HG02642 (cell line): Measurements from ENCODE around the gene NUCB1.
"Not testable (repeated sequence)": the region's sequence is repeated elsewhere in the genome, so short reads cannot be mapped to it uniquely, and the experiment has no call there.

Source experiments
- ATAC-seq: cut with Tn5 transposase; IDR thresholded peaks from one replicate; pipeline ENCODE4 v1.9.1; 2021; ENCODE audit warnings: mild to moderate bottlenecking; ENCODE audit not compliant: unreplicated experiment, poor library complexity

The NUCB1 gene

DNA sequence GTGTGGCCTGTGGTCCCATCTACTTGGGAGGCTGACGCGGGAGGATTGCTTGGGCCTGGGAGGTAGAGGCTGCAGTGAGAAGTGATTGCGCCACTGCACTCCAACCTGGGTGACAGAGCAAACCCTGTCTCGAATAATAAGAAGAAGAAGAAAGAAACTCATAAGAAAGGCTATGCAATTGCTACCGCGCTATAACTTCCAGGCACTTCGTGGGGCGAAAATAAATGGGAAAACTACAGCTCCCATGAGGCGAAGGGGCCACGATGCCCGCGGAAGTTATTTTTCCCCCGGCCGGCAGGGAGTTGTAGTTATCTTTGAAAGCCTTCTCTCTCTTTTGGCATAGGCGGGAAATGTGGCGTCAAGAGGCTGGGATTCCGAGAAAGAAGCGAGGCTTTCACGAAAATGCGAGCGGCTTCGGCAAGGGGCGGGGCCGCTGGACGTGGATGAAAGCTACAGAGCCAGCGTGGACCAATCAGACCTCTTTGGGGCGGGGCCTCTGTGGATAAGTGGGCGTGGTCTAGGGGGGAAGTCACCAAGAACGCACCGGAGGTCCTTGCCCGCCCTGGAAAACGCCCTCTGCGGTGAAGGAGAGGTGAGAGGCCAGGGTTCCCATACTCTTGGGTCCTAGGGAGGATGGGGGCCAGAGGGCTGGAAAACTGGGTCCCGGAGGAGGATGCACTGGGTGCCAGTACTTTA, at the start of gene NUCB1:
Gene NUCB1 (plus strand): TSS at position 532 of the 696 bp plus-strand sequence. CDS start 485 bp downstream, outside the sequence.
- peak; percentile 92 for ATAC-seq

DNA sequence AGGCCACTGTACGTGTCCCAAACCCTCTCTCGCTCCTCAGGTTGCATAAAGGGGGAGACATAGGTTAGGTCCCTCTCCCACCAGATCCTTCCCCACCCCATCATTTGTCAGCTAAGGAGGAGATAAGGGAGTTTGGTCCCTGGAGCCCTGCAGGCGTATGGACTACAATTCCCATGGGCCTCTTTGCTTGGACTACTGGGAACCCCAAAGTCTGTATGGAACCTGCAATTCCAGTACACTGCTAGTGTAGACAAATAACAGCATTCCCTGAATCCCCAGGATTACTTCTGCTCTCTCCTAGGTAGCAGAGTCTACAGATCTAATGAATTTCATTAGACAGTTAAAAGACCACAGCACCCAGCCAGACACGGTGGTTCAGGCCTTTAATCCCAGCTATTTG, 47.8 kb upstream of the NUCB1 start:
- no peak for ATAC-seq

- no peak for ATAC-seq
These were observed 46.6 kb upstream of the NUCB1 start for GRCh38 chr19:48853483-48853882.

- no peak for ATAC-seq
These were observed 46.0 kb upstream of the NUCB1 start for GRCh38 chr19:48854103-48854502.

DNA sequence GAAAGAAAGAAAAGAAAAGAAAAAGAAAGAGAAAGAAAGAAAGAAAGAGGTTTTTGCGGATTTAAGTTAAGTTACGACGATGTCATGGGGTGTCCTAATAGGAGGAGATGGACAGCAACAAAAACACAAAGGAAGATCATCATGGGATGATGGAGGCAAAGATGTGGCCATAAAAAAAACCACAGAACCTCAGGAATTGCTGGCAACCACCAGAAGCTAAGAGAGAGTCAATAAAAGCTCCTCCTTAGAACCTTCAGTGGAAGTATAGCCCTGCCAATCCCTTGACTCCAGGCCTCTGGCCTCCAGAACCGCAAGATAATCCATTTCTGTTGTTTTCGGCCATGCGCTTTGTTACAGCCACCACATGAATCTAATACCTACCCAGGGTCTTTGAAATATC, 43.2 kb upstream of the NUCB1 start:
- no peak for ATAC-seq

DNA sequence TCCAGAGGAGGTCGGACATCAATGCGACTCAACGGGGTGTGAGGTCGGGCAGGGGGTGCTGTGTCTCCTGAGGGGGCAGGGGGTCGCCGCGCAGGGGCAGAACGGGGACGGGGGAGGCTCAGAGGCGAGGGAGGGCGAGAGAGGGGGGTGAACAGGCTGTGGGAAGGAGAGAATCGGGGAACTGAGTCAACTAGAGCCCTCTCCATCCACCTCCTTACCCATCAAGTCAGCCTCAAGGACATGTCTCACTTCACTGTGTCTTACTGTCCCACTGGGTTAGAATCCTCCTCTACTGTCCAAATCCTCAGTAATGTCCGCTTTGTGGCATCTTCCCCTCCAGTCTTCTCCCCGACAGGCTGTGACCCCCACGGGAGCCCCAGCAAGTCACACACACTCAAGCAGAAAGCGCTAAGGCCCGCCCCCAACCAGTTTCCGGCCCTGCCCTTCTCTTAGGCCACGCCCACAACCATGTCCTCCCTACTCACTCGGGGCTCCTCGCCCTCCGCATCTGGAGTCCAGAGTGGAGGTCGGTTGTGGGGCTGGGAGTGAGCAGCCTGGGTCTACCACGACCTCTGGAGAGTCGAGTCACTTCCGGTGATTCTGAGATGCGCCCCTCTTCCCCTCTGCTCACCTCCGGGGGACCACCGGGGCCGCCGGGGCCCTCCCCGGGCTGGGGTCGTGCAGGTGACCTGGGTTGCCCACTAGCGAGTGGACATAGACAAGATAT, 41.0 kb upstream of the NUCB1 start:
- ATAC-seq = no peak

DNA sequence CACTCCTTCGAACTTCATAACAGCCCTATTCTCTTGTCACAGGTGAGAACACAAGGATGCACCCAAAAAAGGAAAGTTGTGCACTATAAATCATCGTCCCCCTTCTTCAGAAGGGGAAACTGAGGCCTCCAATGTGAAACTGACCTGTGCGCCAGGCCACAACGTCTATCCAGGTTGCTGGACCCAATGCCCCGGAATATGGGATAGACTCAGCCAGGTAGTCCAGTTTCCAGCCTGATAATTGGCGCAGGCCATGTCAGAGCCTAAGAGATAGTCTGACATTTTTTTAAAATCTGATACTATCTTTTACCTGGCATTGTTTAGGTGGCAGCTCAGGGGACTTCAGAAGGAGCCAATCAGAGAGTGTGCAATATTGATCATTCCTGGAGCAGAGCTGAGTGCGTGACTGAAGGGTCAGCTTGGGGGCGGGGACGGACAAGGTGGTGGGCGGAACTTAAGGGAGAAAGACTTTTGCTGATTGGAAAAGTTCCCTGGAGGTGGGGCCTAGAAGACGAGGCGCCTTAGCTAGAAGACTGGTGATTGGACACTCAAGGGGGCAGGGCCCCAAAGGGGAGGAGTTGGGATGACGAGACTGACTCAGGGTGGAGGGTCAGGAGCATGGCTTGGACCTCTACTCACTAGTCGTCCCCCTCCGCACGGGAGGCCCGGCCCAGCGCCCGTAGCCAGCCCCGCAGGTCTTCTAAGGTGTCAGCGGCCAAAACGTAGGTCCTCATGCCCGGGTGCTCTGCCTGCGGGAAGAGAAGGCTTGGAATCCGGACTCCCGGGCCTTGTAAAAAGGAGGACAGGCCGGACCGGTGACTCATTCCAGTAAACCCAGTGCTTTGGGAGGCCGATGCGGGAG, 40.2 kb upstream of the NUCB1 start:
- no peak for ATAC-seq

GRCh38 chr19:48861313-48861712, 38.8 kb upstream of the NUCB1 start:
- no peak for ATAC-seq

DNA sequence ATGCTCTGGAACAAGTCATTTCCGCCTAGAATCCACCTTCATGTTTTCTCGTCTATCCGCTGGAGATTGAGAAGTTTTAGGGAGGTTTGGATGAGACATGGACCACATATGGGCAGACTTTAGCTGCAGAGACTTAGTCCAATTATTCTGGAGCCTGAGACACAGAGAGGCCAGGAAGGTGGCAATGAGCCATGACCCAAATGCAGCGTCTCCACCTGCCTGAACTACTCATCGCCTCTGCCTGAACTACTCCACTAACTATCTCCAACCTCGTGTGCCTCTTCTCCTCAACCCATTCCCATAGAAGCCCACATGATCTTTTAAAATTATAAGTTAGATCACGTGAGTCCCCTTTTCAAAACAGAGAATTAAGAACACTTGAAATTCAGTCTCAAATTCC, 37.3 kb upstream of the NUCB1 start:
- ATAC-seq = no peak

GRCh38 chr19:48866692-48867091, 33.4 kb upstream of the NUCB1 start:
- no peak for ATAC-seq

GRCh38 chr19:48867123-48867745, 32.9 kb upstream of the NUCB1 start:
- no peak for ATAC-seq

DNA sequence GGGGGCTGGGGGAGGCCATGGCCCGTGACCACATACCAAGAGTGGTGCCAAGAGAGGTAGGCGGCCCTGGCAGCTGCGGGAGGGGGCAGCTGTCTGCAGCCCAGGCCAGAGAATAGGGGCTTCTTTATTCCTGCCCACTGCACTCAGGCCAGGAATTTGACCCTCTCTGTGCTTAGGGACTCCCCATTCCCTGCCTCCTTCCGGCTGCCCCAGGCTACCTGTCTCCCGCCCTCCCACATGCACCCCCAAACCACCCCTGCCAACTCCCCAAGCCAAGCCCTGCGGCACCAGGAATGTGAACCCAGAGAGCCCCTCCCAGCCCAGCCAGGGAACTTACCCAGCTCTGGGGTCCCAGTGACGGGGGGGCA, 32.4 kb upstream of the NUCB1 start:
- no peak for ATAC-seq

- no peak for ATAC-seq
These were observed 31.8 kb upstream of the NUCB1 start, which contains the start of gene PLEKHA4 for GRCh38 chr19:48868114-48868886. Gene PLEKHA4, minus strand, starts transcription at chr19:48868617. Its CDS starts 997 bp downstream, at chr19:48867620.

GRCh38 chr19:48870048-48870447, 30.1 kb upstream of the NUCB1 start:
- no peak for ATAC-seq

DNA sequence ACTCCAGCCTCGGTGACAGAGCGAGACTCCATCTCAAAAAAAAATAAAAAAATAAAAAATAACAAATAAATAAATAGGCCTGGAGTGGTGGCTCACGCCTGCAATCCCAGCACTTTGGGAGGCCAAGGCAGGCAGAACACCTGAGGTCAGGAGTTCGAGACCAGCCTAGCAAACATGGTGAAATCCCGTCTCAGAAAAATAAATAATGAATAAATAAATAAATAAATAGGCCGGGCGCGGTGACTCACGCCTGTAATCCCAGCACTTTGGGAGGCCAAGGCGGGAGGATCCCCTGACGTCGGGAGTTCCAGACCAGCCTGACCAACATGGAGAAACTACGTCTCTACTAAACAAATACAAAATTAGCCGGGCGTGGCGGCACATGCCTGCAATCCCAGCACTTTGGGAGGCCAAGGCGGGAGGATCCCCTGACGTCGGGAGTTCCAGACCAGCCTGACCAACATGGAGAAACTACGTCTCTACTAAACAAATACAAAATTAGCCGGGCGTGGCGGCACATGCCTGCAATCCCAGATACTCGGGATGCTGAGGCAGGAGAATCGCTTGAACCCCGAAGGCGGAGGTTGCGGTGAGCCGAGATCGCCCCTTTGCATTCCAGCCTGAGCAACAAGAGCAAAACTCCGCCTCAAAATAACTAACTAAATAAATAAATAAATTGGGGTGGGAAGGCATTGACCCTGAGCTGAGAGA, 28.5 kb upstream of the NUCB1 start:
- not testable (repeated sequence) for ATAC-seq

DNA sequence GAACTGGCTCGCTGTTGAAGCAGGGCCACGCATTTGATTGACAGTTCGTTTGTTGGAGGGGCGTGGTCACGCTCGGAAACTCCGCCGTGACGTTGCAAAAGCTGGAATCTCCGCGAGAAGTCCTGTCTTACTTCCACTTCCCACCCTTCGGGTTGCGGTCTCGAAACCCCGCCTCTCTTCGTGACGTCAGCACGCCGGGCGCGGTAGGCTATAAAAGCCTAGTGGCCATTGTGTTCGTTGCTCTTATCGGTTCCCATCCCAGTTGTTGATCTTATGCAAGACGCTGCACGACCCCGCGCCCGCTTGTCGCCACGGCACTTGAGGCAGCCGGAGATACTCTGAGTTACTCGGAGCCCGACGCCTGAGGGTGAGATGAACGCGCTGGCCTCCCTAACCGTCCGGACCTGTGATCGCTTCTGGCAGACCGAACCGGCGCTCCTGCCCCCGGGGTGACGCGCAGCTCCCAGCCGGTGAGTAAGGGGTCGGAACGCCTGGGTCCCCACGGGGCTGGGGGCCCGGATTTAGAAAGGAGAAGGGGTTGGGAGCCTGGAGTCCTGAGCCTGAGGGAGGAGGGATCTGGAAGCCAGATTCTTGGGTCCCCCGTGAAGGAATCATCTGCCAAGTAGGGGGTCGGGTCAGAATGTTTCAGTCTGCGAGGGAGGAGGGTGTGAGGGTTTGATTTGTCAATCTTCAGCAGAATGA, 27.8 kb upstream of the NUCB1 start, which contains the start of gene PPP1R15A:
Gene PPP1R15A (plus strand): TSS at position 240 of the 702 bp plus-strand sequence. CDS start 813 bp downstream, outside the sequence.
- ATAC-seq = peak; percentile 55

DNA sequence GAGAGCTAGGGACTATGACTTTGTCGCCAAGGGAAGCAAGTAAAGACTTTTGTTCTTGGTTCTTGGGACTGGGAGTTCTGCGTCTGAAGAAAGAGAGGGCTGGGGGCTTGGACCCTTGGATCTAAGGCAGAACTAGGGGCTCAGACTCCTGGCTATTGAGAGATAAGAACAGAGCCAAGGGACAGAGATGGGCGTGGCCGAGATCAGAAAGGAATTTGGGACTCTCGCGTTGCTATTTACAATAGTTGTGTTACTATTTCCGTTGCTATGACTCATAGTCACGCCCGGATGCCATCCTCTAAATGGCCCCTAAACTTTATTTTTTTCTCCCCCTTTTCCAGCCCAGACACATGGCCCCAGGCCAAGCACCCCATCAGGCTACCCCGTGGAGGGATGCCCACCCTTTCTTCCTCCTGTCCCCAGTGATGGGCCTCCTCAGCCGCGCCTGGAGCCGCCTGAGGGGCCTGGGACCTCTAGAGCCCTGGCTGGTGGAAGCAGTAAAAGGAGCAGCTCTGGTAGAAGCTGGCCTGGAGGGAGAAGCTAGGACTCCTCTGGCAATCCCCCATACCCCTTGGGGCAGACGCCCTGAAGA, 27.1 kb upstream of the NUCB1 start:
- ATAC-seq = peak; percentile 8
